Raji (cell line): ENCODE results near the gene CCDC61.

Experiments used
- POLR2A ChIP-seq: IDR thresholded peaks from 2 replicates; pipeline ENCODE4 v1.6.1; 2011; ENCODE audit warnings: low read depth, low read length, control low read depth; ENCODE audit not compliant: insufficient read depth

CCDC61 gene

GRCh38 chr19:46017874-46018675, 22.8 kb downstream of the CCDC61 start:
- TF ChIP-seq POLR2A: no peak

GRCh38 chr19:46018729-46019251, 23.5 kb downstream of the CCDC61 start:
- no peak for TF ChIP-seq POLR2A

GRCh38 chr19:46019270-46019669, 24.0 kb downstream of the CCDC61 start:
- no peak for TF ChIP-seq POLR2A

DNA sequence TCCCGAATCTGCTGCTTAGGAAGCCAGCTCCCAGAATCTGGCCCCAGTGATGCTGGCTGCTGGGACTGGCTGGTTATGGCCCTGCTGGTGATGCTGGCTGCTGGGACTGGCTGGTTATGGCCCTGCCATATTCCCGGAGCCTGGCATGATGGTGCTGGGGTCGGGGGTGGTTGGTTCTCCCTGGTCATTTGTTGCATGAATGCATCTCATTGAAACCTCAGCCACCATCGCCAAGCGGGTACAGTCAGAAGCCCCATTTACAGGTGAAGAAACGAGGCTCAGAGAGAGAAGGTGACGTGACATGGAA, 25.5 kb downstream of the CCDC61 start:
- no peak for TF ChIP-seq POLR2A

DNA sequence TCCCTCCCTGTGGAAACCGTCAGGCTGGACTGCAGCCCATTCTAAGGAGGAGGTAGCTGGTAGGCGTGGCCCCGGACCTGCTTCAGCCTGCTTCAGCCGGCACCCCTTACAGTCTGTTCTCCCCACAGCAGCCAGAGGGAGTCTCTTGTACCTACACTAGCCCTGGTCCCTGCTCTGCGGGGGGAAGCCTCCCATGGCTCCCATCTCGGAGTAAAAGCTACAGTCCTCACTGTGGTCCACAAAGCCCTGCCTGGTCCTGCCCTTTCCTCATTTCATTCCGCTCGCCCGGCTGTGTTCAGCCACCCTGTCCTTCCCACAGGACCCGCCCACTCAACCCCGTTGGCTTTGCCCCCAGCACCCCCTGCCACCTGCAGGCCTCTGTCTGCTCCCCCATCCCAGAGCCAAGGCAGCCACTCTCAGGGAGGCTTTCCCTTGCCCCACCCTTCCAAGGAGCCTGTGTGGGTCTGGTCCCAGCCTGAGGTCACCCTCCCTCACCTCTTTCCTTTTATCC, 26.3 kb downstream of the CCDC61 start:
- TF ChIP-seq POLR2A: no peak

GRCh38 chr19:46022061-46022430, 26.8 kb downstream of the CCDC61 start:
- TF ChIP-seq POLR2A: no peak

- TF ChIP-seq POLR2A: no peak
These were observed 27.4 kb downstream of the CCDC61 start, which contains the start of gene PGLYRP1 for GRCh38 chr19:46022431-46023310. TSS of gene PGLYRP1 (minus strand) at chr19:46023053. CDS start at chr19:46023021, 32 bp downstream.

- TF ChIP-seq POLR2A: no peak
These were observed 28.1 kb downstream of the CCDC61 start for GRCh38 chr19:46023311-46023779.

DNA sequence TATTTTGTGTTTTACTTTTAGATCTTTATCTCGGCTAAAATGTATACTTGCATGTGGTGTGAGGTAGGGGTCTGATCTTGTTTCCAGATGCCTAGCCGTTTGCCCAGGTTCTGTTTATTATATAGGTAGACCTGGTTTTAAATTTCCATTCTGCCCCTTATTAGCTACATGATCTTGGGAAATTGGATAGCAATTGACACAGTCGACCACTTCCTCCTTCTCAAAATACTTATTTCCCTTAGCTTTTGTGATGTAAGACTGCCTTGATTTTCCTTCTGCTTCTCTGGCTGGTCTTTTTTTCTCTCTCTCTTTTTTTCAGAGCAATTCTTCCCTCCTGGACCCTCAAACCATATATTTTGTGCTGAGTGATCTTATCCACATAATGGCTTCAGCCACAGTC, 30.6 kb downstream of the CCDC61 start:
- TF ChIP-seq POLR2A: no peak

DNA sequence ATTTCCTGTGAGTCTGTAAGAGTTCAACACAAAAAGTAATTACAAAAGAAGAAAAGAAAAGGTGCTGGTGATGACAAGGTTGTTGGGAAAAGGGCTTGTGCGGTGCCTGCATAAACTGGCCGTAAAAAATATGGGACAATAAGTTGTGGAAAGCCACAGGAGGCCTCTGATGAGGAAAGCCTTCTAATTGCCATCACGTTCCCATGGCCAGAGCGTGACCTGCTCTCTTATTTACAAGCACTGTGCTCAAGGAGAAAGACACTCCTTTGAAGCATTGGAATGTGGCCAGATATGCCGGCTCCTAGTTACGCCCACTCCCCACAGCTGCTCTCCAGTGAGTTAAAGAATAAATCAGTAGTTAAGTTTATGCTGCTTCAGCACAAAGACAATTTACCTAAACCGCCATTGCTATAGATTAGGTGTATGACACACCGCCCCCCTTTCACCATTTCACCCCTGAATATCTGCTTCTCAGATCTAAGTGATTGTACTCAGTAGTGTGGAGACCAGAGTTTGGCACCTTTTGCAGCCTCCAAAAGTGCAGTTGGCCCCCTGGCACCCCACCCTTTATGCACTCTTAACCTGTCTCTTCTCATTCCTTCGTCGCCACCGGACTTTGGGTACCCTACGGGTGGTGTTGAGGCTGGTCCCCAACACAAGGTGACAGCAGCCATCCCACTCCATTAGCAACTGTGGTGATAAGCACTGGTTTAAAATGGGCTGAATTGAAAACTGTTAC, 35.7 kb downstream of the CCDC61 start:
- TF ChIP-seq POLR2A: no peak

DNA sequence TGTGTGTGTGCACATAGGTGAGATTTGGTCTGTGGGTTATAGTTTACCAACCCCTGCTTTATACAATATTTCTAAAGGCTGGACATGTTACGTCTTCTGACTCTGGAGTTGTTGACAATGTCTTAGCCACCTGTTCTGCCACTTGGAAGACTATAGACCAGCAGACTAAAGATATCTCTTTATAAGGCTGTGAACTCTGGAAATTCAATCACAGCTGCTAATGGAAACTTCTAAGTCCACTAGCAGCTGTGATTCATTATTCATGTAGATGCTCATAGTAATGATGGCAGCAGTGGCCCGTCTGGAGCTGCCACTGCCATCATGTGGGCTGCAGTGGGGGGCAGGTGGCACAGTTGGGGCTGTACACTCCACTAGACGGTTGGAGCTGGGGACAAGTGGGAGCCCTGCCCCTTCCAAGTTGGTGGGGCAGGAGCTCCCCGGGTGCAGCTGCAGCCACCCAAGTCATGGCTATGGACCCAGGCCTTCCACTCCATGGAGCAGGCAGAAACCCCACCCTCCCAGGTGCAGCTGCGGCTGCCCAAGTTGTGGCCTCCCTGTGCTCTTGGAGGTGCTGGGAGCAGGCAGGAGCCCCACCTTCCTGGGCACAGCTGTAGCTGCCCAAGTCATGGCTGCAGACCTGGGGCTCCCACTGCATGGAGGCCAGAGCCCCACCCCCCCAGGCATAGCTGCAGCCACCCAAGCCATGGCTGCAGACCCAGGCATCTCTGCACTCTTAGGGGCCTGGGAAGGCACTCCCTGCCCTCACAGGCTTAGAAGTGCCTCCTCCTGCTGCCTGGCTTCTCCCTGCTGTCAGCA, 36.7 kb downstream of the CCDC61 start:
- TF ChIP-seq POLR2A: no peak

GRCh38 chr19:46032597-46033025, 37.3 kb downstream of the CCDC61 start:
- no peak for TF ChIP-seq POLR2A

DNA sequence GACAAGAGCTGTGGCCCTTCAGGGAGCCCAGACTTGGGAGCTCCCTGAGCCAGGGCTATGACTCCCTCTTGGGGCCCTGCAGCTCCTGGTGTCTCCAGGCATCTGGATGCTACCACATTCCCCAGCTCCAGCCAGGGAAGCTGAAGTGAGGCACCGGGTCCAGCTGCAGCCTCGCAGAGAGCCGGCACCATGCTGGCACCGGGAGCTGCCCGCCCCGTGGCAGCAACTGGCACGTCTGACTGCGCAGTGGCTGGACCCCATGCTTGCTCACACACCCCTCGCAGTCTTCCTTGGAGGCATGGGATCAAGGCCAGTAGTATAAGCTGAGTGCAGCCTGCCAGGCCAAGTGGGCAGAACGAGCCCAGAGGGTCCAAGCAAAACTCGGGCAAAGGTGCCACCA, 38.1 kb downstream of the CCDC61 start:
- TF ChIP-seq POLR2A: no peak

DNA sequence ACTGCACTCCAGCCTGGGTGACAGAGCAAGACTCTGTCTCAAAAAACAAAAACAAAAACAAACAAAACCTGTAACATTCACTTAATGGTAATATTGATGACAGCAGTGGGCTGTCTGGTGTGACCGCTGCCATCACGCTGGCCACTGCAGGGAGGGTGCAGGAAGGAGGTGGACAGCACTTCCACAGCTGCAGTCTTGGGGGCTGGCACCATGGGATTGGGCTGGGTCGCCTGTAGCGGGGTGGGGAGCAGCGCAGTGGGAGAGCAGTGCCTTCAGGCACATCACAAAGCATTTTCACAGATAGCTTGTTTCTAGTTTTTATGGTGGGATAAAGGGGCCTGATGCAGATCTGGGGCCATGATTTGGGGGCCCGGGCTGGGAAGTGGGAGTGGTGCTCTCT, 40.3 kb downstream of the CCDC61 start:
- no peak for TF ChIP-seq POLR2A
